Subcutaneous abdominal adipose tissue (tissue), 5 donors: Measurements from ENCODE around the gene LGALS7.
"Not testable (repeated sequence)": the region's sequence is repeated elsewhere in the genome, so short reads cannot be mapped to it uniquely, and the experiment has no call there.

Experiments used
- H3K27ac ChIP-seq: one replicate; pipeline ENCODE4 v1.7.0; 2013; ENCODE audit warnings: low read depth, mild to moderate bottlenecking, inconsistent platforms, low read length, moderate library complexity
- H3K27me3 ChIP-seq, 5 donors: one replicate each; pipeline ENCODE4 v1.7.0; 2013; ENCODE audit warnings: low read length in 5 of 5, inconsistent platforms in 1 of 5; ENCODE audit not compliant: control insufficient read depth in 5 of 5, insufficient read depth in 4 of 5
- H3K36me3 ChIP-seq, 5 donors: one replicate each; pipeline ENCODE4 v1.7.0; 2013; ENCODE audit warnings: low read length in 5 of 5; ENCODE audit not compliant: control insufficient read depth in 5 of 5, insufficient read depth in 5 of 5
- H3K4me1 ChIP-seq, 5 donors: one replicate each; pipeline ENCODE4 v1.7.0; 2013; ENCODE audit warnings: low read length in 5 of 5, mild to moderate bottlenecking in 3 of 5, moderate library complexity in 1 of 5; ENCODE audit not compliant: control insufficient read depth in 5 of 5, insufficient read depth in 5 of 5
- H3K4me3 ChIP-seq, 5 donors: one replicate each; pipeline ENCODE4 v1.7.0; 2013; ENCODE audit warnings: low read length in 5 of 5, low read depth in 1 of 5
- H3K9ac ChIP-seq, 5 donors: one replicate each; pipeline ENCODE4 v1.7.0; 2013; ENCODE audit warnings: low read length in 5 of 5, mild to moderate bottlenecking in 4 of 5, moderate library complexity in 3 of 5
- H3K9me3 ChIP-seq, 5 donors: one replicate each; pipeline ENCODE4 v1.7.0; 2013; ENCODE audit warnings: low read length in 5 of 5; ENCODE audit not compliant: control insufficient read depth in 5 of 5
- donor health status: healthy.
- donor health status: healthy.
- donor health status: healthy.
- donor health status: healthy.
- donor health status: healthy.

Gene LGALS7

GRCh38 chr19:38799104-38799503, 25.8 kb upstream of the LGALS7 start:
- no peaks in the 10 kb centered on the region for H3K27me3 ChIP-seq
- H3K9me3 ChIP-seq = no peaks in the 10 kb centered on the region
- H3K9ac ChIP-seq = no peak overlapping the region
- H3K27ac ChIP-seq = no peak overlapping the region
- H3K4me3 ChIP-seq = no peak overlapping the region
- H3K36me3 ChIP-seq = peaks cover 6 to 22% (median 9%) of the 10 kb centered on the region in 5 donors
- no peaks in the 10 kb centered on the region for H3K4me1 ChIP-seq

DNA sequence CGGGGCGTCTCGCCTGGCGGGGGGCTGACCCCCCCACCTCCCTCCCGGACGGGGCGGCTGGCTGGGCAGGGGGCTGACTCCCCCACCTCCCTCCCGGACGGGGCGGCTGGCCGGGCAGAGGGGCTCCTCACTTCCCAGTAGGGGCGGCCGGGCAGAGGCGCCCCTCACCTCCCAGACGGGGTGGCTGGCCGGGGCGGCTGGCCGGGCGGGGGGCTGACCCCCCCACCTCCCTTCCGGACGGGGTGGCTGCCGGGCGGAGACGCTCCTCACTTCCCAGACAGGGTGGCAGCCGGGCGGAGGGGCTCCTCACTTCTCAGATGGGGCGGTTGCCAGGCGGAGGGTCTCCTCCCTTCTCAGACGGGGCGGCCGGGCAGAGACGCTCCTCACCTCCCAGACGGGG, 24.5 kb upstream of the LGALS7 start:
- H3K4me1 ChIP-seq, H3K27ac ChIP-seq, H3K27me3 ChIP-seq, H3K4me3 ChIP-seq, H3K9me3 ChIP-seq, H3K9ac ChIP-seq: not testable (repeated sequence)
- H3K36me3 ChIP-seq = peaks cover 6 to 14% (median 9%) of the 10 kb centered on the region in 5 donors

DNA sequence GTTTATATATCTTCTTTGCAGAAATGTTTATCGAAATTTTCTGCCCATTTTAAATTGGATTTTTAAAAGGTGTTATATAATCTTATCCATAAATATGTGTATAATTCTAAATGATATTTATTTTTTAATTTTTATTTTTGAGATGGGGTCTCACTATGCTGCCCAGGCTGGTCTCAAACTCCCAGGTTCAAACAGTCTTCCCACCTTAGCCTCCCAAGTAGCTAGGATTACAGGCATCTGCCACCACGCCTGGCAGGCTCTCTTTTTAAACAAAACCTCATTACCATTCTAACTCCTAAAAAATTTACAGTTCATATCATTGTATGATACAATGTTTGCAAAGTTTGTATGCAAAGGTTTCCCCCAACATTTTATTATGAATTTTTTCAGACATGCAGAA, 22.8 kb upstream of the LGALS7 start:
- no peak overlapping the region for H3K27ac ChIP-seq
- H3K9me3 ChIP-seq = no peaks in the 10 kb centered on the region
- H3K9ac ChIP-seq = no peak overlapping the region
- peaks cover 0 to 7% (median 3%) of the 10 kb centered on the region in 5 donors for H3K36me3 ChIP-seq
- peaks cover 0 to 8% (median 6%) of the 10 kb centered on the region in 5 donors for H3K4me1 ChIP-seq
- H3K4me3 ChIP-seq = no peak overlapping the region
- no peaks in the 10 kb centered on the region for H3K27me3 ChIP-seq

GRCh38 chr19:38795549-38795948, 22.2 kb upstream of the LGALS7 start:
- H3K27me3 ChIP-seq = no peaks in the 10 kb centered on the region
- no peak overlapping the region for H3K4me3 ChIP-seq
- peaks cover 0 to under 1% (median 0%) of the 10 kb centered on the region in 5 donors for H3K36me3 ChIP-seq
- H3K9ac ChIP-seq = no peak overlapping the region
- no peak overlapping the region for H3K27ac ChIP-seq
- H3K4me1 ChIP-seq = peaks cover 0 to 8% (median 6%) of the 10 kb centered on the region in 5 donors
- H3K9me3 ChIP-seq = no peaks in the 10 kb centered on the region

DNA sequence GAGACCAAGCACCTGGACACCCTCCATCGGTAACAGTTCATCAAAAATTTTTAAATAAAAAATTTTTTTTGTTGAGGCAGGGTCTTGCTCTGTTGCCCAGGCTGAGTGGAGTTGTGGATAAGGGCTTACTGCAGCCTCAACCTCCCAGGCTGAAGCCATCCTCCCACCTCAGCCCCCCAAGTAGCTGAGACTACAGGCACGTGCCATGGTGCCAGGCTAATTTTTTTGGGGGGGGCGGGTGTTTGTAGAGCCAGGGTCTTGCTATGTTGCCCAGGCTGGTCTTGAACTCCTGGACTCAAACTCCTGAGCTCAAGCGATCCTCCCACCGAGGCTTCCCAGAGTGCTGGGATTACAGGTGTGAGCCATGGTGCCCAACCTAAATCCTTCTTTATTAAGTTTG, 20.4 kb upstream of the LGALS7 start:
- H3K27ac ChIP-seq = no peak overlapping the region
- no peak overlapping the region for H3K9ac ChIP-seq
- peaks cover 0 to 8% (median 6%) of the 10 kb centered on the region in 5 donors for H3K4me1 ChIP-seq
- H3K4me3 ChIP-seq = no peak overlapping the region
- no peaks in the 10 kb centered on the region for H3K9me3 ChIP-seq
- H3K27me3 ChIP-seq = no peaks in the 10 kb centered on the region
- no peaks in the 10 kb centered on the region for H3K36me3 ChIP-seq

- no peaks in the 10 kb centered on the region for H3K9me3 ChIP-seq
- no peak overlapping the region for H3K27ac ChIP-seq
- no peaks in the 10 kb centered on the region for H3K36me3 ChIP-seq
- no peaks in the 10 kb centered on the region for H3K27me3 ChIP-seq
- no peak overlapping the region for H3K4me3 ChIP-seq
- H3K9ac ChIP-seq = no peak overlapping the region
- peaks cover 0 to 8% (median 6%) of the 10 kb centered on the region in 5 donors for H3K4me1 ChIP-seq
These were observed 19.9 kb upstream of the LGALS7 start for GRCh38 chr19:38793177-38793576.

- Histone ChIP-seq H3K27ac (no peak overlapping the region), H3K36me3 (no peaks in the 10 kb centered on the region), H3K9ac (peak overlapping the region in 1 of 5 donors; percentile 45), H3K4me3 (peak overlapping the region in 4 of 5 donors; percentile 17 to 59 (median 43)), H3K9me3 (no peaks in the 10 kb centered on the region), H3K4me1 (peaks cover 0 to 8% (median 6%) of the 10 kb centered on the region in 5 donors), H3K27me3 (no peaks in the 10 kb centered on the region)
These were observed 19.2 kb upstream of the LGALS7 start for GRCh38 chr19:38792250-38793111.

GRCh38 chr19:38791451-38792064, 18.2 kb upstream of the LGALS7 start:
- H3K4me1 ChIP-seq, H3K9ac ChIP-seq, H3K27ac ChIP-seq, H3K27me3 ChIP-seq, H3K36me3 ChIP-seq, H3K9me3 ChIP-seq: not testable (repeated sequence)
- peak overlapping the region in 3 of 5 donors; percentile 42 to 47 (median 44) for H3K4me3 ChIP-seq

- H3K36me3 ChIP-seq, H3K27me3 ChIP-seq, H3K9me3 ChIP-seq, H3K27ac ChIP-seq, H3K9ac ChIP-seq, H3K4me1 ChIP-seq: not testable (repeated sequence)
- peak overlapping the region in 3 of 5 donors; percentile 42 to 47 (median 44) for H3K4me3 ChIP-seq
These were observed 17.4 kb upstream of the LGALS7 start for GRCh38 chr19:38790507-38791403.
